ENCODE data around the gene MVB12B. TPM values are rescaled to one million over a fixed set of nuclear protein-coding genes. Genes with fewer than 3 reads are reported as not detected.

MVB12B gene
- total RNA-seq, 1 experiment from 2014 or later, result 7.2 TPM

GRCh38 chr9:126401107-126401506, 74.5 kb downstream of the MVB12B start:
- no peak for DNase-seq
- H3K27me3 ChIP-seq (ENCODE audit: control insufficient read depth, insufficient read depth, low read length), result no peaks in the 10 kb centered on the region
- no peak overlapping the region for H3K4me3 ChIP-seq (ENCODE audit: insufficient read depth, low read depth, low read length)
- no peaks in the 10 kb centered on the region for H3K36me3 ChIP-seq (replicated peaks; ENCODE audit: control insufficient read depth, insufficient read depth, low read length)

GRCh38 chr9:126401581-126401980, 75.0 kb downstream of the MVB12B start:
- Histone ChIP-seq H3K36me3 (replicated peaks; ENCODE audit: control insufficient read depth, insufficient read depth, low read length) (no peaks in the 10 kb centered on the region), H3K27me3 (ENCODE audit: control insufficient read depth, insufficient read depth, low read length) (no peaks in the 10 kb centered on the region), H3K4me3 (ENCODE audit: insufficient read depth, low read depth, low read length) (no peak overlapping the region)
- no peak for DNase-seq

DNA sequence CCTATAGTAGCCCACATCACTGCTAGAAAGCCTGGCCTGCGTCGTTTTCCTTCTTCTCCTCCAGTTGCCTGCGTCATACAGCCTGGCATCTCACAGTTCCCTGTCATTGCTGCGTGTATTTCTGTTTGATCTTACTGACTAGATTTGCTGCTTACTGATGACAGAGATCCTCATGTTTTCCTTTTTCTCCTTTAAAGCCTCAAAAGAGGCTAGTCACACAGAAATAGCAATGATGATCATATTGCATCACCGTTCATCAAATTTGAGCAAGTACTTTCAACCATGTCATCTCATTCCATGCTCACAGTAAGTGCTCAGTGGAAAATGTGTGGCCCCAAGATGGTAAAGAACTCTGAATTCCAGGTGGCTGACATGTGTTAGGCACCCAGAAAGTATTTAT, 76.8 kb downstream of the MVB12B start:
- Histone ChIP-seq H3K4me3 (ENCODE audit: insufficient read depth, low read depth, low read length) (no peak overlapping the region), H3K27me3 (ENCODE audit: control insufficient read depth, insufficient read depth, low read length) (no peaks in the 10 kb centered on the region), H3K36me3 (replicated peaks; ENCODE audit: control insufficient read depth, insufficient read depth, low read length) (no peaks in the 10 kb centered on the region)
- DNase-seq, result no peak

- H3K27me3 ChIP-seq (ENCODE audit: control insufficient read depth, insufficient read depth, low read length), result no peaks in the 10 kb centered on the region
- H3K36me3 ChIP-seq (replicated peaks; ENCODE audit: control insufficient read depth, insufficient read depth, low read length), result no peaks in the 10 kb centered on the region
- DNase-seq, result no peak
- no peak overlapping the region for H3K4me3 ChIP-seq (ENCODE audit: insufficient read depth, low read depth, low read length)
Measured at GRCh38 chr9:126404459-126404858, 77.8 kb downstream of the MVB12B start.

- Histone ChIP-seq H3K27me3 (ENCODE audit: control insufficient read depth, insufficient read depth, low read length) (no peaks in the 10 kb centered on the region), H3K36me3 (replicated peaks; ENCODE audit: control insufficient read depth, insufficient read depth, low read length) (no peaks in the 10 kb centered on the region), H3K4me3 (ENCODE audit: insufficient read depth, low read depth, low read length) (no peak overlapping the region)
- DNase-seq, result no peak
Measured at GRCh38 chr9:126406075-126406667, 79.5 kb downstream of the MVB12B start.

- Histone ChIP-seq H3K27me3 (ENCODE audit: control insufficient read depth, insufficient read depth, low read length) (no peaks in the 10 kb centered on the region), H3K36me3 (replicated peaks; ENCODE audit: control insufficient read depth, insufficient read depth, low read length) (no peaks in the 10 kb centered on the region), H3K4me3 (ENCODE audit: insufficient read depth, low read depth, low read length) (no peak overlapping the region)
- peak; percentile 54 for DNase-seq
Measured at GRCh38 chr9:126407114-126407870, 80.7 kb downstream of the MVB12B start.

GRCh38 chr9:126408004-126408403, 81.4 kb downstream of the MVB12B start:
- H3K4me3 ChIP-seq (ENCODE audit: insufficient read depth, low read depth, low read length), result no peak overlapping the region
- H3K36me3 ChIP-seq (replicated peaks; ENCODE audit: control insufficient read depth, insufficient read depth, low read length), result no peaks in the 10 kb centered on the region
- H3K27me3 ChIP-seq (ENCODE audit: control insufficient read depth, insufficient read depth, low read length), result no peaks in the 10 kb centered on the region
- DNase-seq, result no peak

GRCh38 chr9:126410229-126410628, 83.6 kb downstream of the MVB12B start:
- no peak for DNase-seq
- H3K36me3 ChIP-seq (replicated peaks; ENCODE audit: control insufficient read depth, insufficient read depth, low read length), result no peaks in the 10 kb centered on the region
- no peak overlapping the region for H3K4me3 ChIP-seq (ENCODE audit: insufficient read depth, low read depth, low read length)
- H3K27me3 ChIP-seq (ENCODE audit: control insufficient read depth, insufficient read depth, low read length), result no peaks in the 10 kb centered on the region

GRCh38 chr9:126411225-126411947, 84.8 kb downstream of the MVB12B start:
- H3K36me3 ChIP-seq (replicated peaks; ENCODE audit: control insufficient read depth, insufficient read depth, low read length), result no peaks in the 10 kb centered on the region
- no peak overlapping the region for H3K4me3 ChIP-seq (ENCODE audit: insufficient read depth, low read depth, low read length)
- DNase-seq, result no peak
- H3K27me3 ChIP-seq (ENCODE audit: control insufficient read depth, insufficient read depth, low read length), result no peaks in the 10 kb centered on the region

- H3K36me3 ChIP-seq (replicated peaks; ENCODE audit: control insufficient read depth, insufficient read depth, low read length), result no peaks in the 10 kb centered on the region
- no peak overlapping the region for H3K4me3 ChIP-seq (ENCODE audit: insufficient read depth, low read depth, low read length)
- H3K27me3 ChIP-seq (ENCODE audit: control insufficient read depth, insufficient read depth, low read length), result no peaks in the 10 kb centered on the region
- no peak for DNase-seq
Measured at GRCh38 chr9:126411948-126412284, 85.3 kb downstream of the MVB12B start.

GRCh38 chr9:126412905-126413304, 86.3 kb downstream of the MVB12B start:
- H3K27me3 ChIP-seq (ENCODE audit: control insufficient read depth, insufficient read depth, low read length), result no peaks in the 10 kb centered on the region
- H3K36me3 ChIP-seq (replicated peaks; ENCODE audit: control insufficient read depth, insufficient read depth, low read length), result no peaks in the 10 kb centered on the region
- DNase-seq, result no peak
- H3K4me3 ChIP-seq (ENCODE audit: insufficient read depth, low read depth, low read length), result no peak overlapping the region

GRCh38 chr9:126413391-126414068, 86.9 kb downstream of the MVB12B start:
- no peak for DNase-seq
- no peaks in the 10 kb centered on the region for H3K27me3 ChIP-seq (ENCODE audit: control insufficient read depth, insufficient read depth, low read length)
- H3K36me3 ChIP-seq (replicated peaks; ENCODE audit: control insufficient read depth, insufficient read depth, low read length), result no peaks in the 10 kb centered on the region
- H3K4me3 ChIP-seq (ENCODE audit: insufficient read depth, low read depth, low read length), result no peak overlapping the region

- Histone ChIP-seq H3K4me3 (ENCODE audit: insufficient read depth, low read depth, low read length) (no peak overlapping the region), H3K36me3 (replicated peaks; ENCODE audit: control insufficient read depth, insufficient read depth, low read length) (no peaks in the 10 kb centered on the region), H3K27me3 (ENCODE audit: control insufficient read depth, insufficient read depth, low read length) (no peaks in the 10 kb centered on the region; the same call in 1 of the 2 replicates)
- no peak for DNase-seq
Measured at GRCh38 chr9:126415741-126416370, 89.2 kb downstream of the MVB12B start.

DNA sequence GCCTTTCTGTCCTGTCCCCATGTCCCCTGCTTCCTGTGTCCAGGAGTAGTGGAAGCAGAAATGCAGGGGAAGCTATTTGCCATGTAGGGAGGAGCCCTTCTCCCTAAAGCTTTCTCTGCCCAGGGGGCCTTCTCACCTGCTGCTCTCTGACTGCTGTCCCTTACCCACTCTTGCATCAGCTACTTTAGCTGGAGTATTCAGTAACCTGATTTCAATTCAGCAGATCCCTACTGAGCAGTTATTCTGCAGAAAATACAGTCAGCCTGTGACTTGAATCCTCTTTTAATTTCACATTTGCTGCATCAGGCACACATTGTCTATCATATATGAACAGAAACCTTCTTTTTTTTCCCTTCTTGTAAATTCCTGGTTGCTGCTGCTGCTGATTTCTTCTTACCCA, 90.4 kb downstream of the MVB12B start:
- no peaks in the 10 kb centered on the region for H3K36me3 ChIP-seq (replicated peaks; ENCODE audit: control insufficient read depth, insufficient read depth, low read length)
- H3K4me3 ChIP-seq (ENCODE audit: insufficient read depth, low read depth, low read length), result no peak overlapping the region
- DNase-seq, result no peak
- no peaks in the 10 kb centered on the region; the same call in 1 of the 2 replicates for H3K27me3 ChIP-seq (ENCODE audit: control insufficient read depth, insufficient read depth, low read length)
